ENCODE measurements around the gene OTX2.

OTX2 gene

GRCh38 chr14:56797569-56798446 lies 12.5 kb downstream of the OTX2 start:
- H3K27me3 ChIP-seq (ENCODE audit: control insufficient read depth in 3 of 3, insufficient read depth in 3 of 3, low read depth in 1 of 3, low read length in 3 of 3): peaks cover 3 to 100% (median 14%) of the 10 kb centered on the region in 3 experiments
- no peaks in the 10 kb centered on the region for H3K79me1 ChIP-seq (ENCODE audit: low read depth, low read length)
- no peak overlapping the region for H3K4me3 ChIP-seq (ENCODE audit: low read length in 2 of 2)
- no peak overlapping the region for H3K4ac ChIP-seq (ENCODE audit: low read length)
- peak overlapping the region; percentile 95 for H3K18ac ChIP-seq (ENCODE audit: low read length)
- peak overlapping the region; percentile 20 for H2BK5ac ChIP-seq (ENCODE audit: low read length)
- no peak overlapping the region for H4K91ac ChIP-seq (ENCODE audit: low read depth, low read length, poor library complexity)
- peaks cover 0 to 14% of the 10 kb centered on the region in 2 donors for H3K36me3 ChIP-seq (replicated peaks in 1 of 2; ENCODE audit: control insufficient read depth in 2 of 2, insufficient read depth in 2 of 2, low read length in 2 of 2)
- no peak for DNase-seq (ENCODE audit: low spot score)
- H2BK120ac ChIP-seq (ENCODE audit: low read depth, low read length): peak overlapping the region; percentile 56
- peak overlapping the region; percentile 96 for H3K23ac ChIP-seq (ENCODE audit: low read depth, low read length, poor library complexity)
- no peak overlapping the region for H3K14ac ChIP-seq (ENCODE audit: low read length)
- no CpG with 5 or more reads among the region's 77 CpGs for WGBS, 2 donors (ENCODE audit: extremely low coverage in 2 of 2, insufficient read length in 2 of 2, insufficient replicate concordance in 1 of 2)
- H3K4me1 ChIP-seq (ENCODE audit: control insufficient read depth in 2 of 2, insufficient read depth in 1 of 2, low read depth in 1 of 2, low read length in 2 of 2): peaks cover 0 to 37% of the 10 kb centered on the region in 2 donors
- peak overlapping the region; percentile 73 for H2BK15ac ChIP-seq (ENCODE audit: low read length)
- H3K4me2 ChIP-seq (ENCODE audit: insufficient read depth, low read length, poor library complexity, severe bottlenecking): peak overlapping the region; percentile 63
- peak overlapping the region; percentile 26 for H2AK5ac ChIP-seq (ENCODE audit: low read depth, low read length)
- H4K8ac ChIP-seq (ENCODE audit: low read depth, low read length): no peak overlapping the region
- H3K9ac ChIP-seq (ENCODE audit: low read depth, low read length, poor library complexity): peak overlapping the region; percentile 74
- H2BK12ac ChIP-seq (ENCODE audit: low read length): no peak overlapping the region
- peaks cover 0 to 6% of the 10 kb centered on the region in 2 donors for H3K9me3 ChIP-seq (replicated peaks in 1 of 2; ENCODE audit: control insufficient read depth in 2 of 2, insufficient read depth in 1 of 2, low read depth in 1 of 2, low read length in 2 of 2)
- peak overlapping the region; percentile 17 for H3K27ac ChIP-seq (replicated peaks; ENCODE audit: low read length)
- peak overlapping the region; percentile 83 for H2AFZ ChIP-seq (ENCODE audit: low read length)

GRCh38 chr14:56797003-56797568 lies 13.2 kb downstream of the OTX2 start:
- Histone ChIP-seq H3K9me3 (replicated peaks in 1 of 2; ENCODE audit: control insufficient read depth in 2 of 2, insufficient read depth in 1 of 2, low read depth in 1 of 2, low read length in 2 of 2) (peaks cover 0 to 6% of the 10 kb centered on the region in 2 donors), H2AK5ac (ENCODE audit: low read depth, low read length) (no peak overlapping the region), H4K8ac (ENCODE audit: low read depth, low read length) (no peak overlapping the region), H2BK12ac (ENCODE audit: low read length) (no peak overlapping the region), H2AFZ (ENCODE audit: low read length) (peak overlapping the region; percentile 83), H3K27me3 (ENCODE audit: control insufficient read depth in 3 of 3, insufficient read depth in 3 of 3, low read depth in 1 of 3, low read length in 3 of 3) (peaks cover 3 to 96% (median 14%) of the 10 kb centered on the region in 3 experiments), H3K14ac (ENCODE audit: low read length) (no peak overlapping the region), H3K4me2 (ENCODE audit: insufficient read depth, low read length, poor library complexity, severe bottlenecking) (peak overlapping the region; percentile 41), H3K79me1 (ENCODE audit: low read depth, low read length) (no peaks in the 10 kb centered on the region), H3K23ac (ENCODE audit: low read depth, low read length, poor library complexity) (peak overlapping the region; percentile 96), H3K4me1 (ENCODE audit: control insufficient read depth in 2 of 2, insufficient read depth in 1 of 2, low read depth in 1 of 2, low read length in 2 of 2) (peaks cover 0 to 36% of the 10 kb centered on the region in 2 donors), H3K9ac (ENCODE audit: low read depth, low read length, poor library complexity) (no peak overlapping the region), H3K4ac (ENCODE audit: low read length) (no peak overlapping the region), H2BK120ac (ENCODE audit: low read depth, low read length) (peak overlapping the region; percentile 56), H4K91ac (ENCODE audit: low read depth, low read length, poor library complexity) (no peak overlapping the region), H3K18ac (ENCODE audit: low read length) (peak overlapping the region; percentile 95), H2BK15ac (ENCODE audit: low read length) (no peak overlapping the region), H3K4me3 (ENCODE audit: low read length in 2 of 2) (no peak overlapping the region), H3K27ac (replicated peaks; ENCODE audit: low read length) (no peak overlapping the region), H2BK5ac (ENCODE audit: low read length) (no peak overlapping the region), H3K36me3 (replicated peaks in 1 of 2; ENCODE audit: control insufficient read depth in 2 of 2, insufficient read depth in 2 of 2, low read length in 2 of 2) (peaks cover 0 to 12% of the 10 kb centered on the region in 2 donors)
- no CpG with 5 or more reads among the region's 23 CpGs for WGBS, 2 donors (ENCODE audit: extremely low coverage in 2 of 2, insufficient read length in 2 of 2, insufficient replicate concordance in 1 of 2)
- no peak for DNase-seq (ENCODE audit: low spot score)

GRCh38 chr14:56796259-56796658 lies 14.0 kb downstream of the OTX2 start:
- DNase-seq (ENCODE audit: low spot score): no peak
- Histone ChIP-seq H2BK15ac (ENCODE audit: low read length) (no peak overlapping the region), H2AK5ac (ENCODE audit: low read depth, low read length) (no peak overlapping the region), H3K23ac (ENCODE audit: low read depth, low read length, poor library complexity) (no peak overlapping the region), H3K27me3 (ENCODE audit: control insufficient read depth in 3 of 3, insufficient read depth in 3 of 3, low read depth in 1 of 3, low read length in 3 of 3) (peaks cover 3 to 92% (median 14%) of the 10 kb centered on the region in 3 experiments), H3K27ac (replicated peaks; ENCODE audit: low read length) (no peak overlapping the region), H3K4ac (ENCODE audit: low read length) (no peak overlapping the region), H2BK5ac (ENCODE audit: low read length) (no peak overlapping the region), H2AFZ (ENCODE audit: low read length) (no peak overlapping the region), H3K4me2 (ENCODE audit: insufficient read depth, low read length, poor library complexity, severe bottlenecking) (no peak overlapping the region), H3K9ac (ENCODE audit: low read depth, low read length, poor library complexity) (no peak overlapping the region), H3K18ac (ENCODE audit: low read length) (no peak overlapping the region), H3K36me3 (replicated peaks in 1 of 2; ENCODE audit: control insufficient read depth in 2 of 2, insufficient read depth in 2 of 2, low read length in 2 of 2) (peaks cover 0 to 4% of the 10 kb centered on the region in 2 donors), H2BK120ac (ENCODE audit: low read depth, low read length) (no peak overlapping the region), H3K4me1 (ENCODE audit: control insufficient read depth in 2 of 2, insufficient read depth in 1 of 2, low read depth in 1 of 2, low read length in 2 of 2) (peaks cover 0 to 29% of the 10 kb centered on the region in 2 donors), H2BK12ac (ENCODE audit: low read length) (no peak overlapping the region), H4K91ac (ENCODE audit: low read depth, low read length, poor library complexity) (no peak overlapping the region), H3K4me3 (ENCODE audit: low read length in 2 of 2) (no peak overlapping the region), H3K9me3 (replicated peaks in 1 of 2; ENCODE audit: control insufficient read depth in 2 of 2, insufficient read depth in 1 of 2, low read depth in 1 of 2, low read length in 2 of 2) (peaks cover 0 to 6% of the 10 kb centered on the region in 2 donors), H3K14ac (ENCODE audit: low read length) (no peak overlapping the region), H3K79me1 (ENCODE audit: low read depth, low read length) (no peaks in the 10 kb centered on the region), H4K8ac (ENCODE audit: low read depth, low read length) (no peak overlapping the region)
- WGBS, 2 donors (ENCODE audit: extremely low coverage in 2 of 2, insufficient read length in 2 of 2, insufficient replicate concordance in 1 of 2): no CpG with 5 or more reads among the region's 4 CpGs

- Histone ChIP-seq H3K79me1 (ENCODE audit: low read depth, low read length) (no peaks in the 10 kb centered on the region), H3K4ac (ENCODE audit: low read length) (no peak overlapping the region), H2BK12ac (ENCODE audit: low read length) (no peak overlapping the region), H3K36me3 (replicated peaks in 1 of 2; ENCODE audit: control insufficient read depth in 2 of 2, insufficient read depth in 2 of 2, low read length in 2 of 2) (no peaks in the 10 kb centered on the region), H3K4me1 (ENCODE audit: control insufficient read depth in 2 of 2, insufficient read depth in 1 of 2, low read depth in 1 of 2, low read length in 2 of 2) (peaks cover 0 to 29% of the 10 kb centered on the region in 2 donors), H4K8ac (ENCODE audit: low read depth, low read length) (no peak overlapping the region), H2AFZ (ENCODE audit: low read length) (peak overlapping the region; percentile 13), H3K9me3 (replicated peaks in 1 of 2; ENCODE audit: control insufficient read depth in 2 of 2, insufficient read depth in 1 of 2, low read depth in 1 of 2, low read length in 2 of 2) (peaks cover 0 to 6% of the 10 kb centered on the region in 2 donors), H2BK5ac (ENCODE audit: low read length) (peak overlapping the region; percentile 63), H3K18ac (ENCODE audit: low read length) (peak overlapping the region; percentile 97), H3K4me2 (ENCODE audit: insufficient read depth, low read length, poor library complexity, severe bottlenecking) (peak overlapping the region; percentile 65), H2AK5ac (ENCODE audit: low read depth, low read length) (peak overlapping the region; percentile 80), H3K4me3 (ENCODE audit: low read length in 2 of 2) (no peak overlapping the region), H3K14ac (ENCODE audit: low read length) (no peak overlapping the region), H3K27me3 (ENCODE audit: control insufficient read depth in 3 of 3, insufficient read depth in 3 of 3, low read depth in 1 of 3, low read length in 3 of 3) (peaks cover 3 to 91% (median 14%) of the 10 kb centered on the region in 3 experiments), H3K27ac (replicated peaks; ENCODE audit: low read length) (no peak overlapping the region), H2BK15ac (ENCODE audit: low read length) (peak overlapping the region; percentile 87), H2BK120ac (ENCODE audit: low read depth, low read length) (peak overlapping the region; percentile 56), H3K9ac (ENCODE audit: low read depth, low read length, poor library complexity) (peak overlapping the region; percentile 61), H3K23ac (ENCODE audit: low read depth, low read length, poor library complexity) (no peak overlapping the region), H4K91ac (ENCODE audit: low read depth, low read length, poor library complexity) (no peak overlapping the region)
- WGBS, 2 donors (ENCODE audit: extremely low coverage in 2 of 2, insufficient read length in 2 of 2, insufficient replicate concordance in 1 of 2): no CpG with 5 or more reads among the region's 17 CpGs
- no peak for DNase-seq (ENCODE audit: low spot score)
Observed at GRCh38 chr14:56795284-56795622, 15.0 kb downstream of the OTX2 start.
